Globus pallidus (tissue), 1 donor: Measurements from ENCODE around the gene INPP5B.
"Not testable (repeated sequence)": the region's sequence is repeated elsewhere in the genome, so short reads cannot be mapped to it uniquely, and the experiment has no call there.

ENCODE experiments used
- DNase-seq: peaks from one replicate; pipeline ENCODE4 v3.0.0-alpha.2; 2015; ENCODE audit warnings: low spot score

The INPP5B gene

DNA sequence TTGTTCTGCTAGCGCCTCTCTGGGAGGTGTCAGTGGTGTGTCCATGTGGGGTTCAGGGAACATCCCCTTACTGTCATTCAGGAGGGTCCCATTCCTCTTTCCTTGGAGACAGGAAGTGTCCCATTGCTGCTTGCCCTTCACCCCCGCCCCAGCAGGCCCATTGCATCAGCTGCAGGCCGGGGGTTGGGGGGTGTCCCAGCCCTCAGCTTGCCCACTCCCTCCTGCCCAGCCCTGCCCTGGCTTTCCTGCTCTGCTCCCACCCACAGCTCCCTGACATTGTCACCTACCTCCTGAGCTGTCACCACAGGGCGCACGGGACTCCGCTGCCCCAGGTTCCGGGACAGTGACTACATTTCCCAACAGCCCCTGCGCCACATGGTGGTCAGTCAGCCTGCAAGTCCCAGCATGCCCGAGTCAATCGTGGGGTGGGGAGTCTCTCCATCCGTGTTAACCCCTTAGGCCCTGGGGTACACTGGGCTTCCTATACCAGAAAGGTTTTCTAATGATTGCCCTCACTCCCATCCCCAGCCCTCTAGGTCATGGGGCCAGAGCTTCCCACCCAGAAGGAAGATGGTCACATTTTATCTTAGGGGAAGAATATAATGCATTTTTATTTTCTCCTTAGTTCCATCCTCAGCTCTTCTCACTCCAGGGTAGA is at the start of gene INPP5B:
Gene INPP5B, minus strand, starts transcription at position 351 of the 658 bp plus-strand sequence. CDS start 745 bp downstream, outside the sequence.
- peak; percentile 92 for DNase-seq

- no peak for DNase-seq
Observed at GRCh38 chr1:37995751-37996345, 49.0 kb upstream of the INPP5B start.

DNA sequence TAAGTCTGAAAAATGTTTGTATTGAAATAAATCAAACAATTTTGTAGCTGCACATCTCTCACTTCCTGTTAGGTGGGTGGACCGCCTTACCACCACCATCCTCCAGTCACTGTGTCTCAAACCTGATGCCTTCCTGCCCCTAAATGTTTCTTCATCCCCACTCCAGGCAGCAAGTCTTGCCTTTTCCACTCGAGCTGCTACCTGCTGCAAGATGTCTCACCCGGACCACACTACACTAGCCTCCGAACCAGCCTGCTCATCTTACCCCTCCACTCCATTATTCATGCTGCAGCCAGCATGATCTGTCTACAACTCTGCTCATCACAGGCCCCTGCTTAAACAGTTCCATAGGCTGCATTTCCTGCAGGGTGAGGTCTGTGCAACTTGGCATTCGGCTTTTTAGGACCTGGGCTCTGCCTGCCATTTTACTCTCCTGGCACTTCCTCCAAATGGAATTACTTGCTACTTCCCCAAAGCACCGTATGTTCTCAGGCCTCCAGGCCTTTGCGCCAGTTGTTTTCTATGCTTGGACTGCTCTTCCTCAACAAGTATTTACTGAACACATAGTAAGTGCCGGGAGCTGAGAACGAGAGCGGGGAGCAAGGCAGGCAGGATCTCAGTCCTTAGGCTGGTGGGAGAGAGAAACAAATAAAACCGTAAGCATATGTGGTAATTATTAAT is 48.2 kb upstream of the INPP5B start:
- no peak for DNase-seq

DNA sequence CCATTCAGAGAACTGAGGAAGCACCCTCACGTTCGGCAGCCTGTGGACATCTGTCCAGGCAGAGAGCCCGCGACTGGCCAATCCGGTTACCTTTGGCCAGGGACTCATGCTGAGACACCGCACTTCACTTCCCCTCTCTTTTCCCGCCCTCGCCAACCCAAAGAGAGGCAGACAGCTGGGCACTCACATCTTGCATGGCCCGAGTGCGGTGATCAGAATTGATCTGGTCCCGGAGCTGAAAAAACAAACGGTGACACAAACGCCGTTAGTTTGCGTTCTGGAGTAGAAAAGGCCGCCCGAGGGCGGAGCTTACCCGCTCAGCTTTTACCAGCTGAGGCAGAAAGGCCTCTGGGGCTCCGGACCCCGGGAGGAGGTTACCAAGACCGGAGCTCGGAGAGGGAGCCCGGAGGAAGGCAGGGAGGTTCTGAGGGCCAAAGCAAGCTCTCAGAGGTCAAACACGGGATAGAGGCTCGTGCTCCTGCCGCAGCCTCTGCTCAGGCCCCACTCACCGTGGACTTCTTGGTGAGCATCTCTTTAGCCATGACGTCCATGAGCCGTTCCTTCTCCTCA is 42.6 kb upstream of the INPP5B start:
- no peak for DNase-seq

- DNase-seq: no peak
Observed at GRCh38 chr1:37987679-37988078, 40.8 kb upstream of the INPP5B start.

DNA sequence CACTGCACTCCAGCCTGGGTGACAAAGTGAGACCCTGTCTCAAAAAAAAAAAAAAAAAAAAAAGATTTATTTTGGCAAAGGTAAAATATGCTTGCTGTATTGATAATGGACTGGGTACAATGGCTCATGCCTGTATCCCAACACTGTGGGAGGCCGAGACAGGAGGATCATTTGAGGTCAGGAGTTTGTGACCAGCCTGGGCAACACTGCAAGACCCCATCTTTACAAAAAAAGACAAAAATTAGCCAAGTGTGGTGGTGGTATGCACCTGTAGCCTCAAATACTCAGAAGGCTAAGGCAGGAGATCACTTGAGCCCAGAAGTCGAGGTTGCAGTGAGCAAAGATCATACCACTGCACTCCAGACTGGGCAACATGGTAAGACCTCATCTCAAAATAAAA is 36.7 kb upstream of the INPP5B start:
- no peak for DNase-seq

- DNase-seq: no peak
Observed at GRCh38 chr1:37978541-37978940, 31.7 kb upstream of the INPP5B start.

DNA sequence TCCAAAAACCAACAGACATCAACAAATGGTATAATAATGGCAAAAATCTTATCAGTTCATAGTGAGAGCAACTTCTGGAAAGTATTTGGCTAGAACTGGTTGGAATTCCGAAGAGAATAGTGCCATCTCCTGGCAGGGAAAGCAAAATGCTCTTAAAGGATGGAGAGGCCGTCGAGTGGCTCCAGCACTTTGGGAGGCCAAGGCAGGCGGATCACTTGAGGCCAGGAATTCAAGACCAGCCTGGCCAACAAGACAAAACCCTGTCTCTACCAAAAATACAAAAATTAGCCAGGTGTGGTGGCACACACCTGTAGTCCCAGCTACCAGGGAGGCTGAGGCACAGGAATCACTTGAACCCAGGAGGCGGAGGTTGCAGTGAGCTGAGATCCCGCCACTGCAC is 28.2 kb upstream of the INPP5B start:
- DNase-seq: not testable (repeated sequence)

DNA sequence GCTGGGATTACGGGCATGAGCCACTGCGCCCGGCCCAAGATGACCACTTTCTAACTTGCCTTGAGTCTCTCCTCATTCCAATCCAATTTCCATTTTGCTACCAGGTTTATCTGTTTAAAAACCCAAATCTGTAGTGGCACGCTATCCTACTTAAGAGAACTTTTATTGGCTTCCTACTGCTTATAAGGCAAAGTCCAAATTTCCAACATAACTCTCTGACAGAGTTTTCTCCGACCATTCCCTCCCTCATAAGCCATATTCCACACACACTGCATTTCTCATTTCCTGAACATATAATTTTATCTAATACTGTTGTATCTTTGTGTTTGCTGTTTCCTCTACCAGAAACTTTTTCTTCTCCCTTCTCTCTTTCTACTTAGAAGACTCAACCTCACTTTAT is 27.7 kb upstream of the INPP5B start:
- DNase-seq: no peak

DNA sequence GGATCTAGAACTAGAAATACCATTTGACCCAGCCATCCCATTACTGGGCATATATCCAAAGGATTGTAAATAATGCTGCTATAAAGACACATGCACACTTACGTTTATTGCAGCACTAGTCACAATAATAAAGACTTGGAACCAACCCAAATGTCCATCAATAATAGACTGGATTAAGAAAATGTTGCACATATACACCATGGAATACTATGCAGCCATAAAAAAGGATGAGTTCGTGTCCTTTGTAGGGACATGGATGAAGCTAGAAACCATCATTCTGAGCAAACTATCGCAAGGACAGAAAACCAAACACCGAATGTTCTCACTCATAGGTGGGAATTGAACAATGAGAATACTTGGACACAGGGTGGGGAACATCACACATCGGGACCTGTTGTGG is 26.8 kb upstream of the INPP5B start:
- DNase-seq: not testable (repeated sequence)

DNA sequence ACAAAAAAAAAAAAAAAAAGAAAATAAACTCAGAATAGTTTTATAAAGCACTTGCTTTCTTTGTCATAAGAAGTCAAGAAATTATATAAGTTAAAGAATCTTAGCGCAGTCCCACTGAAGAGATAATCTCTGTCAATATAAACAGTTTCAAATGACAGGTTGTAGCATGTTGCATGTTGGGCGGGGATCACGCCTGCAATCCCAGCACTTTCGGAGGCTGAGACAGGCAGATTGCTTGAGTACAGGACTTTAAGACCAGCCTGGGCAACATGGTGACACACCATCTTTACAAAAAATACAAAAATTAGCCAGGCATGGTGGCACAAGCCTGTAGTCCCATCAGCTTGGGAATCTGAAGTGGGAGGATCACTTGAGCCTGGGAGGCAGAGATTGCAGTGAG is 18.4 kb upstream of the INPP5B start:
- no peak for DNase-seq

GRCh38 chr1:37964106-37964505 is 17.3 kb upstream of the INPP5B start:
- not testable (repeated sequence) for DNase-seq

DNA sequence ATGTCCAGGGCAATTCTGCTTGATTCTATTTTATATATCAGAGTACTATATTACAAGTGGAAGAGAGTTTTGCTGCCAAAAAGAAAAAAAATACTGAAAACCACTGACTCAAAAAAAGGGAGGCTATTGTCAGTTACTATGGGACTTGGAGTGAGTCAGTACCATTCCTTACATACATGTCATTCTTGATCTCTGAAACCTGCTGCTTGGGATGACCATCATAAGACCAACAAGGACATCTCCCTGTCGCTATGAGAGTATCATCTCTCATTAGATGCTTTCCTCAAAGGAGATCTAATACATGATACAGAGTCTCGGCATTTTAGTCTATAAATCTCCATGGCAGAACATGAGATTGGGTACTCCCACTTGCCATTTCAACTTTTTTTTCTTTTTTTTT is 11.8 kb upstream of the INPP5B start:
- DNase-seq: no peak

DNA sequence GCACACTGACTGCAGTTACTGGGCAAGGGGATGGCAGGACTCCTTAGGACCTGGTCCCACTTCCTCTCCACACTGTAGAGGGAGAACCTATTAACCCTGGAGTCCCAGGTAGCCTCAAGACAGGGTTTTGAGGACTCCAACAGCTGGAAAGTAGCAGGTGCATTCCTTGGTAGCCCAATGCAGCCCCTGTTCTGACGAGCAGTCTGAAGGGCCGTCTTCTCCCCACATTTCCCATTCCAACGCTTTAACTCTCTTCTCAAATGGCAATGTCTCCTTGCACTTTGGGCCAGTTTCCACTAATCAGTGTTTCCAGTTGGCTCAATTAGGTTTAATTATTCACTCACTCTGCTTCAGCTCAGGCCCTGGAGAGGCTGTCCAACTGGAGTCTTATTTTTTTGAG is 8.8 kb upstream of the INPP5B start:
- no peak for DNase-seq

DNA sequence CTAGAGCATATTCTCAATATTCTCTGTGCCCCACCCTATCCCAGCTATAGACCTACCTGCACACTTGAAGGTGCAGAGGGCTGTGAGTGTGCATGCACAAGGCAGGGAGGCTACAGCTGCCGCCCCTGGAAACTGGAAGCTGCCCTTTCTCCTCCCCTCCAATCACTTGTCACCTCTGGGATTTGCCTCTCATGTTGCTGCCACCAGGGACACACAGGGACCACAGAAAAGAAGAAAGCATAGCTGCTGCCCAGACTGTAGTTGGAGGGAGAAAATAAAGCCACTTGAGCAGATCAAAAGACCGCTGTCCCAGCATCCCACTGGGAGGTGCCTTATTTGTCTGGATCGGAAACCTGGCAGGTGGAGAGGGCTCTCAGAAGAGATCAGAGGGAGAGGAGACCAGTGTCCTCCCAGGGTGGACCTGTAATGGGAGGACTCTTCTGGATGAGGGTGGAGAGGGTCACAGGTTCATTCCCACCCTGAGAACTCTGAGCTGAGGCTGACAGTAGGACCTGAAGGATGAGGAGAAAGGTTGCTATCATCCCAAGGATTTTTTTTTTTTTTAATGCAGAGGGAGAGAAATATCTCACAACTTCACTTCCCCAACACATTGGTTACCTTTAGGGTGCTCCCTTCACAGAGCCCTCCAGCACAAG is 7.6 kb upstream of the INPP5B start:
- DNase-seq: no peak

DNA sequence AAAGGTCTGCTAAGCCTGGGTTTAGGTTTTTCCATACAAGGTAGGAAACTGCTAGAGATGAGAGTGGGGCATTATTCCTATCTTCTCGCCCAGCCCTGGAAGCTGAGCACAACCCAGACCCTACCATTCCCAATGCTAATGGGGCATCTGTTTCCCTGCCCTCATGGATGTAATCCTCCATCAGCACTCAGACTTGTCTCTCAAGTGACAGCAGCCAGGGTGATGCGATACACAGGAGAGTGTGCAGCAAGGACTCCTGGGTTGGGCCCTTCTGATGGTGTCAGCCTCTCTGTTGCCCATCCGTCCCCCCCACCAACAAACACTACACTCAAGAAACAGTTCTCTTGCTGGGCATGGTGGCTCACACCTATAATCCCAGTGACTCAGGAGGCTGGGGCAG is 5.9 kb upstream of the INPP5B start:
- DNase-seq: no peak

DNA sequence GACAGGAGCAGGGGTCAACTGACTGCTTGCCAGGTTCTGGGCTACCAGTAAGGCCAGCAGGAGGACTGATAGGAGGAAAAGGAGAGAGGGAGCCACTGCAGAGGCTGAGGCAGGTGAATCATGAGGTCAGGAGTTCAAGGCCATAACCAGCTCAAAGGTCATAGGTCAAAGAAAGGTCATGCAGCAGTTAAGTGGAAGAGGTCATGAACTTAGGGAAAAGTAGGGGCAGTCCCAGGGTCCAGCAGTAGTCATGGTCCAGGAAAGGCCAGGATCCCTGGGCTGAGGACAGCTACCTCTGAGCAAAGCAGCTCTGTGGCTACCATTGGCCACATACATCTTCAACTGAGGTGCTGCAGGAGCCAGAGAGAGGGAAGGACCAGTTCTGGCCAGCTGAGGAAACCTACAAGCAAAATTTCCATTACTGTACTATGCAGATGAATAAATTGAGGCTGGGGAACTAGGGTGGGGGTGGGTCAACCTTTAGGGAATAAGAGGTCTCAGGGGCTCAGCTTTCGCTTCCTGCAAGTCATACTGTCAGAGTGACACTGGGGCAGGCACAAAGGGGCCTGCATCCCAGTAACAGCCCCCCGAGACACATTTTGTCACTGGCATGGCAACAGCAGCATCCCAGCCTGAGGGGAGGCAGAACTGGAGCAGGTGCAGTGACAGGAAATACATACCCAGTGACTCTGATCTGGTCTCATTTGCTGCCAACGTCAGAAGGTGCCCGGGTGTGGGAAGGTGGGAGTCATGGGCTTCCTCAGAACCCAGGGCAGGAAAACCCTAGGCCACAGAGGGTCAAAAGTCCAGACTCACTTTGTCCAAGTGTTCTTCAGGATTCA is 5.2 kb upstream of the INPP5B start:
- DNase-seq: no peak

- no peak for DNase-seq
Observed at GRCh38 chr1:37951041-37951782, 4.4 kb upstream of the INPP5B start.

GRCh38 chr1:37949524-37950152 is 2.8 kb upstream of the INPP5B start:
- no peak for DNase-seq

- no peak for DNase-seq
Observed at GRCh38 chr1:37948841-37949240, 2.0 kb upstream of the INPP5B start.
